ELF-1 (cell line): Measurements from ENCODE around the gene SH3TC2.
A peak's percentile ranks its signal among the peaks of the same experiment; 100 is the strongest.
"Not testable (repeated sequence)": the region's sequence is repeated elsewhere in the genome, so short reads cannot be mapped to it uniquely, and the experiment has no call there.

ENCODE experiments used
- DNase-seq: peaks from one replicate; pipeline ENCODE4 v3.0.0-alpha.2; 2016; ENCODE audit warnings: low read depth, low spot score

SH3TC2 gene

GRCh38 chr5:149063017-149063687 is at the start of gene SH3TC2:
TSS of gene SH3TC2 (minus strand) at chr5:149063062. CDS start at chr5:149063022, 40 bp downstream.
- DNase-seq: peak; percentile 94

- no peak for DNase-seq
Measured at GRCh38 chr5:149110406-149110805, 47.5 kb upstream of the SH3TC2 start.

- DNase-seq: no peak
Measured at GRCh38 chr5:149108651-149109280, 45.9 kb upstream of the SH3TC2 start.

GRCh38 chr5:149100331-149100730 is 37.5 kb upstream of the SH3TC2 start:
- no peak for DNase-seq

- no peak for DNase-seq
Measured at GRCh38 chr5:149099920-149100319, 37.1 kb upstream of the SH3TC2 start.

- peak; percentile 76 for DNase-seq
Measured at GRCh38 chr5:149094996-149095395, 32.1 kb upstream of the SH3TC2 start.

GRCh38 chr5:149093625-149094024 is 30.8 kb upstream of the SH3TC2 start:
- DNase-seq: no peak

GRCh38 chr5:149089796-149090195 is 26.9 kb upstream of the SH3TC2 start:
- no peak for DNase-seq

GRCh38 chr5:149088686-149089085 is 25.8 kb upstream of the SH3TC2 start:
- DNase-seq: no peak

- no peak for DNase-seq
Measured at GRCh38 chr5:149083846-149084245, 21.0 kb upstream of the SH3TC2 start.

- DNase-seq: no peak
Measured at GRCh38 chr5:149082271-149082670, 19.4 kb upstream of the SH3TC2 start.

GRCh38 chr5:149080294-149080693 is 17.4 kb upstream of the SH3TC2 start:
- DNase-seq: no peak

GRCh38 chr5:149079883-149080282 is 17.0 kb upstream of the SH3TC2 start:
- no peak for DNase-seq

GRCh38 chr5:149074071-149074470 is 11.2 kb upstream of the SH3TC2 start:
- not testable (repeated sequence) for DNase-seq

- no peak for DNase-seq
Measured at GRCh38 chr5:149073213-149073612, 10.4 kb upstream of the SH3TC2 start.

GRCh38 chr5:149072791-149073190 is 9.9 kb upstream of the SH3TC2 start:
- DNase-seq: no peak

- no peak for DNase-seq
Measured at GRCh38 chr5:149072376-149072775, 9.5 kb upstream of the SH3TC2 start.

- no peak for DNase-seq
Measured at GRCh38 chr5:149071756-149072155, 8.9 kb upstream of the SH3TC2 start.

GRCh38 chr5:149071216-149071615 is 8.4 kb upstream of the SH3TC2 start:
- no peak for DNase-seq

GRCh38 chr5:149069711-149070110 is 6.8 kb upstream of the SH3TC2 start:
- DNase-seq: no peak

- DNase-seq: no peak
Measured at GRCh38 chr5:149063896-149064478, 1.1 kb upstream of the SH3TC2 start.

- DNase-seq: peak; percentile 68
Measured at GRCh38 chr5:149062371-149063016, 368 bp downstream of the SH3TC2 start.

- no peak for DNase-seq
Measured at GRCh38 chr5:149061341-149061740, 1.5 kb downstream of the SH3TC2 start.
